OCI-LY7 (cell line): ENCODE results near the gene VEGFB. TPM values are rescaled to one million over a fixed set of nuclear protein-coding genes. Genes with fewer than 3 reads are reported as not detected.

Source experiments
- BruUV-seq: library from RNA; stranded (reverse); fragments of 400-500 nt; replicated peaks from 2 replicates; lab custom pipeline; 2021; lab: Mats Ljungman, UMichigan
- CTCF ChIA-PET: fragments of 300-600 bp; sonication (Branson Sonifier 250); formaldehyde crosslinking; loops from one replicate; lab custom pipeline; 2022; ENCODE audit warnings: antibody characterized with exemption; ENCODE audit not compliant: unreplicated experiment; lab: Charles Lee
- POLR2A ChIA-PET: fragments of 300-600 bp; sonication (Branson Sonifier 250); formaldehyde crosslinking; loops from one replicate; lab custom pipeline; 2022; ENCODE audit warnings: antibody characterized with exemption; lab: Charles Lee
- DNase-seq: peaks from one replicate; pipeline ENCODE4 v3.0.0-alpha.2; 2015; ENCODE audit warnings: low spot score
- H2AFZ ChIP-seq: fragments of 200-600 bp; sonication (generic), shearing (Covaris generic); 2 replicates; pipeline ENCODE4 v1.6.1; 2014; ENCODE audit warnings: mild to moderate bottlenecking, antibody characterized with exemption, low read length, moderate library complexity
- H3K27ac ChIP-seq: fragments of 200-600 bp; sonication (generic); 2 replicates; pipeline ENCODE4 v1.5.1; 2014; ENCODE audit warnings: mixed run types, low read depth, mild to moderate bottlenecking, moderate library complexity, low read length, inconsistent platforms; ENCODE audit not compliant: poor library complexity, severe bottlenecking
- H3K36me3 ChIP-seq: fragments of 200-600 bp; sonication (generic); 2 replicates; pipeline ENCODE4 v1.6.1; 2014; ENCODE audit warnings: mild to moderate bottlenecking, antibody characterized with exemption, low read length, moderate library complexity, mixed read lengths; ENCODE audit not compliant: insufficient read depth
- H3K4me1 ChIP-seq: fragments of 200-600 bp; sonication (generic); 2 replicates; pipeline ENCODE4 v1.5.1; 2014; ENCODE audit warnings: mild to moderate bottlenecking, low read length; ENCODE audit not compliant: insufficient read depth, poor library complexity, severe bottlenecking
- H3K4me2 ChIP-seq: fragments of 200-600 bp; sonication (generic); 2 replicates; pipeline ENCODE4 v1.6.1; 2014; ENCODE audit warnings: mild to moderate bottlenecking, low read length
- H3K4me3 ChIP-seq: fragments of 200-600 bp; sonication (generic); 2 replicates; pipeline ENCODE4 v1.5.1; 2014; ENCODE audit warnings: mild to moderate bottlenecking, low read depth, low read length; ENCODE audit not compliant: poor library complexity, severe bottlenecking
- H3K79me2 ChIP-seq: fragments of 200-600 bp; sonication (generic); 2 replicates; pipeline ENCODE4 v1.6.1; 2016; ENCODE audit warnings: low read depth, mild to moderate bottlenecking, low read length, moderate library complexity, mixed read lengths; ENCODE audit not compliant: insufficient read depth
- H3K9me2 ChIP-seq: fragments of 200-600 bp; sonication (generic); 2 replicates; pipeline ENCODE4 v1.6.1; 2016; ENCODE audit warnings: mild to moderate bottlenecking, low read length, mixed read lengths; ENCODE audit not compliant: insufficient read depth
- H3K9me3 ChIP-seq: fragments of 200-600 bp; sonication (generic); 2 replicates; pipeline ENCODE4 v1.6.1; 2014; ENCODE audit warnings: mild to moderate bottlenecking, mixed run types, low read length, mixed read lengths
- H4K20me1 ChIP-seq: fragments of 200-600 bp; sonication (generic); 2 replicates; pipeline ENCODE4 v1.6.1; 2014; ENCODE audit warnings: mild to moderate bottlenecking, antibody characterized with exemption, low read length, moderate library complexity, mixed read lengths; ENCODE audit not compliant: insufficient read depth
- EZH2phosphoT487 ChIP-seq: fragments of 200-600 bp; sonication (generic); IDR thresholded peaks from 2 replicates; pipeline ENCODE4 v1.6.1; 2018; ENCODE audit warnings: low read depth, borderline replicate concordance, mild to moderate bottlenecking, mixed run types, antibody characterized with exemption, low read length, moderate library complexity, mixed read lengths
- intact Hi-C: fragments of 100-400 bp; cut with micrococcal nuclease; formaldehyde crosslinking; loops from one replicate; pipeline ENCODE4 v1.10.0; 2022; ENCODE audit not compliant: unreplicated experiment
- total RNA-seq, 2 experiments: library from RNA; depleted of rRNA in 1 of 2; stranded (reverse); fragments of >200 nt in 1 of 2; shearing (Covaris generic) in 1 of 2; gene quantifications; 2 replicates each; pipeline ENCODE4 v1.2.3, GENCODE V29; 2014 to 2022
- TF ChIP-seq, protein P1 (sequence below): fragments of 200-600 bp; sonication (generic); conservative IDR thresholded peaks from 2 replicates; pipeline ENCODE4 v1.5.1; 2014; ENCODE audit warnings: mild to moderate bottlenecking, antibody characterized with exemption, low read length, moderate library complexity, mixed read lengths

The VEGFB gene
- total RNA-seq, 2 experiments from 2014 or later, result 35.3 to 59.6 TPM

DNA sequence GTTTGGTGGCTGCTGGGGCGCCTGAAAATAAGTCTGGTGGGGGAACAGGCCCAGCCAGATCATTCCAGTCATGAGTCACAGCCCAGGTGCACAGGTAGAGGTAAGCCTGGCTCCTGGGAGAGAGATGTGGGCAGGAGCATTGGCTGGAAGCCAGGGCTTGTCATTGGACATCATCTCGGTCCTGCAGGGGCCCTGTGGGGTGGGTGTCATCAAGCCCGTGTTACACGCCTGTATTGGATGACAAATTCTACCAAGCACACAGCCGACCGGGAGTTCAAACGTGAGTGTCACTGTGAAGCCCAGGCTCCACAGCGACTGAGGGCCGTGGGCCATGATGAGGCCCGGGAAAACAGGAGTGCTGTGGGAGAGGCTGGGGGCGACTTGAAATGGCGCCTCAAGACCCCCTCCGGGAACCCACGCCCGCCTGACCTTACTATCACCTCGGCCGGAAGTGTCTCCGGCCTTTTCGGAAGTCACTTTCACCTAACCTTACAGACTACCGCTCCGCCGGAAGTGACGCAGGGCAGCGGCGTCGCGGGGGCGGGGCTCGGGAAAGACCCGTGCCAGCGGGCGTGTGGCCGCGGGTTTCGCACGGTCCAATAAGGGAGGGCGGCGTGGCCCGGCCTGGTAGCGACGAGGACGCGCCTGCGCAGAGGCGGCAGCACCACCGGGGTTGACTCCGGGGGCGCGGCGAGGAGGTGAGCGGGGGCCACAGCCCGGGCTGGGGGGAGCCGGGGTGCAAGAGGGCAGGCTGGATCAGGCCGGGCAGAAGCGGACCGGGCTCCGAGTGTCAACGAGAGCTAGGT is 6.3 kb downstream of the VEGFB start, which contains the start of gene FKBP2:
TSS of gene FKBP2 (plus strand) at position 661 of the 806 bp plus-strand sequence. CDS start 1,293 bp downstream, outside the sequence.
- Histone ChIP-seq H2AFZ (no peak within 1 kb of the TSS; the same call in 1 of the 2 replicates), H3K9me3 (no peaks in the 10 kb centered on the region), H3K4me1 (peaks cover 49% of the 10 kb centered on the region), H3K79me2 (peaks cover 21% of the 10 kb centered on the region), H3K36me3 (peaks cover 47% of the 10 kb centered on the region), H3K27ac (peak within 1 kb of the TSS; percentile 91), H3K9me2 (no peaks in the 10 kb centered on the region), H3K4me2 (peak within 1 kb of the TSS; percentile 98), H3K4me3 (peak within 1 kb of the TSS; percentile 81), H4K20me1 (no peaks in the 10 kb centered on the region)
- TF ChIP-seq, protein P1, sequence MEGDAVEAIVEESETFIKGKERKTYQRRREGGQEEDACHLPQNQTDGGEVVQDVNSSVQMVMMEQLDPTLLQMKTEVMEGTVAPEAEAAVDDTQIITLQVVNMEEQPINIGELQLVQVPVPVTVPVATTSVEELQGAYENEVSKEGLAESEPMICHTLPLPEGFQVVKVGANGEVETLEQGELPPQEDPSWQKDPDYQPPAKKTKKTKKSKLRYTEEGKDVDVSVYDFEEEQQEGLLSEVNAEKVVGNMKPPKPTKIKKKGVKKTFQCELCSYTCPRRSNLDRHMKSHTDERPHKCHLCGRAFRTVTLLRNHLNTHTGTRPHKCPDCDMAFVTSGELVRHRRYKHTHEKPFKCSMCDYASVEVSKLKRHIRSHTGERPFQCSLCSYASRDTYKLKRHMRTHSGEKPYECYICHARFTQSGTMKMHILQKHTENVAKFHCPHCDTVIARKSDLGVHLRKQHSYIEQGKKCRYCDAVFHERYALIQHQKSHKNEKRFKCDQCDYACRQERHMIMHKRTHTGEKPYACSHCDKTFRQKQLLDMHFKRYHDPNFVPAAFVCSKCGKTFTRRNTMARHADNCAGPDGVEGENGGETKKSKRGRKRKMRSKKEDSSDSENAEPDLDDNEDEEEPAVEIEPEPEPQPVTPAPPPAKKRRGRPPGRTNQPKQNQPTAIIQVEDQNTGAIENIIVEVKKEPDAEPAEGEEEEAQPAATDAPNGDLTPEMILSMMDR, result no peak
- TF ChIP-seq EZH2phosphoT487, result no peak
- intact Hi-C loops, result loop anchor here (1.0 to 2.0 kb wide), 4 partner anchors 10 to 64 kb away; partner anchors contain the start of genes DNAJC4, ESRRA, FERMT3 and STIP1
- ChIA-PET CTCF (interaction anchor here (0.6 to 0.9 kb wide), 4 partner anchors 35 to 1372 kb away, joined by 3 to 4 read pairs (median 3); no protein-coding TSS in a partner anchor), POLR2A (interaction anchor here (0.7 to 2.5 kb wide), 7 partner anchors 8 to 77 kb away, joined by 3 to 27 read pairs (median 6); partner anchors contain the start of genes FERMT3, NUDT22, PRDX5 and TRMT112)
- peak; percentile 98 for DNase-seq
- BruUV-seq, result TSS peak; percentile 97

DNA sequence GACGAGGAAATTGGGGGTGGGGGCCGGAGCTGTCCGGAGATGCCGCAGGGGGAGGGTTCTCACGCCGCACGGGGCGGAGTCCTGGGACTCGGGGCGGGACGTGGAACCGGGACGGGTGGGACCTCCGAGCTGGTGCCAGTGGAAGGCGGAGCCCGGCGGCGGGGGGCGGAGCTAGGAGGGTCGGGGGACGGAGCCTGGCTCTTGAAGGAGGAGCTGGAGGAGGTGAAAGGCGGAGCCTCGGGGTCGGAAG is 6.8 kb downstream of the VEGFB start:
- DNase-seq, result no peak
- no peak overlapping the region; the same call in 1 of the 2 replicates for H2AFZ ChIP-seq

More for the DNA sequence above, 6.8 kb downstream of the VEGFB start:
- intact Hi-C loops, result loop anchor here (2.0 kb wide), 3 partner anchors 34 to 64 kb away; partner anchors contain the start of genes ESRRA, FERMT3 and STIP1
- CTCF ChIA-PET, result interaction anchor here (0.6 to 0.9 kb wide), 4 partner anchors 36 to 1372 kb away, joined by 3 to 4 read pairs (median 3); no protein-coding TSS in a partner anchor
- H3K27ac ChIP-seq, result peak overlapping the region; percentile 91
- peaks cover 47% of the 10 kb centered on the region for H3K36me3 ChIP-seq
- peaks cover 26% of the 10 kb centered on the region for H3K79me2 ChIP-seq
- H3K4me3 ChIP-seq, result peak overlapping the region; percentile 81
- no peaks in the 10 kb centered on the region for H4K20me1 ChIP-seq
- peak overlapping the region; percentile 92 for H3K4me2 ChIP-seq
- H3K9me2 ChIP-seq, result no peaks in the 10 kb centered on the region
- POLR2A ChIA-PET, result interaction anchor here (0.7 to 2.5 kb wide), 7 partner anchors 8 to 77 kb away, joined by 3 to 27 read pairs (median 6); partner anchors contain the start of genes FERMT3, NUDT22, PRDX5 and TRMT112
- H3K9me3 ChIP-seq, result no peaks in the 10 kb centered on the region
- TF ChIP-seq EZH2phosphoT487, result no peak
- TF ChIP-seq, protein P1, result no peak
- no TSS peak for BruUV-seq
- H3K4me1 ChIP-seq, result peaks cover 46% of the 10 kb centered on the region
